ENCODE measurements around the gene CDKAL1. TPM values are rescaled to one million over a fixed set of nuclear protein-coding genes. Genes with fewer than 3 reads are reported as not detected.
A peak's percentile ranks its signal among the peaks of the same experiment; 100 is the strongest.
"Not testable (repeated sequence)": the region's sequence is repeated elsewhere in the genome, so short reads cannot be mapped to it uniquely, and the experiment has no call there.

Gene CDKAL1
- total and polyA plus RNA-seq, 9 of the 15 experiments (the other 6 are each of a cell fraction or from before 2014, with no cell fraction given), result 11.2 to 36.3 (median 20.1) TPM

DNA sequence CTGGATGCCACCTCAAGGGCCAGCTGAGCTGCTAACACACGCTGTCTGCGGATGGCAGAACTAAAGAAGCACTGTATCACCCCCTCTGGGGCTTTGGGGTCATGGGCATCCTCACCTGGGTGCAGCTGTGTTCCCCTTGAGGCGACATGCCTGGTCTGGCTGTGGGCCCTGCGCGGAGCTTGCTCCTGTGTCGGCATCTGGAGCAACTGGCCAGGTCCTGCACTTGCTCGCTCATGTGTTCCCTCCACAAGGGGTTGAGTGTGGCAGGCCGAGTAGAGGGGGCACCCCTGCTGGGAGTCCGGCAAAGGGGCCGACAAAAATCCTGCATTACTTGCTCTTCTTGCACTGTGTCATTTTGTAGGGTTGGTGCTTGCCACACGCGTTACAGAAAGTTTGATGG is 189.0 kb downstream of the CDKAL1 start (continued):
- TF ChIP-seq POLR2AphosphoS5 (IDR thresholded peaks at IDR 0.05; ENCODE audit: control insufficient read depth, insufficient read depth, low read depth, low read length) (no peak), RBM25 (IDR thresholded peaks at IDR 0.05; ENCODE audit: low read depth, low read length, severe bottlenecking) (no peak), CHCHD3 (CRISPR knock-in tag; IDR thresholded peaks at IDR 0.05) (no peak), HDAC3 (IDR thresholded peaks at IDR 0.05; ENCODE audit: borderline replicate concordance, partially characterized antibody) (no peak), GABPB1 (CRISPR knock-in tag; IDR thresholded peaks at IDR 0.05) (no peak)

GRCh38 chr6:20724443-20725190 is 190.4 kb downstream of the CDKAL1 start:
- in situ Hi-C loops (cut with MboI), result no loop called here
- no peaks in the 10 kb centered on the region for H3K79me2 ChIP-seq (ENCODE audit: control insufficient read depth, insufficient read depth, low read length)
- no peak overlapping the region for H3K4me2 ChIP-seq (ENCODE audit: insufficient read depth, low read length)
- no peak for DNase-seq (ENCODE audit: extremely low read depth in 1 of 4, low spot score in 3 of 4)
- no TSS peak for BruUV-seq (replicated peaks)
- no peak overlapping the region for H2AFZ ChIP-seq (ENCODE audit: low read depth, low read length)
- FAIRE-seq, result no peak
- no peaks in the 10 kb centered on the region for H4K20me1 ChIP-seq (replicated peaks; ENCODE audit: control insufficient read depth, insufficient read depth, low read length)
- ChIA-PET CTCF (ENCODE audit: low intra/inter-chr PET ratio) (no interaction called here), POLR2A (no interaction called here)
- no peak overlapping the region for H3K4me3 ChIP-seq
- no peaks in the 10 kb centered on the region; a peak in 1 of 5 replicates for H3K4me1 ChIP-seq (replicated peaks in 1 of 2; ENCODE audit: control insufficient read depth in 2 of 2, insufficient read depth in 2 of 2, low read length in 2 of 2)
- ATAC-seq, result no peak
- no peak overlapping the region for H3K27ac ChIP-seq (ENCODE audit: extremely low read depth, low read depth, low read length)
- intact Hi-C loops (cut with micrococcal nuclease), result no loop called here
- H3K9ac ChIP-seq (ENCODE audit: insufficient read depth in 1 of 2, low read depth in 2 of 2, low read length in 2 of 2), result no peak overlapping the region
- H3K27me3 ChIP-seq (ENCODE audit: control insufficient read depth in 2 of 2, insufficient read depth in 2 of 2, low read length in 2 of 2), result no peaks in the 10 kb centered on the region
- no peak for TF ChIP-seq HINFP (tag; conservative IDR thresholded peaks at IDR 0.05; ENCODE audit: low read depth)
- TF ChIP-seq STAG1 (CRISPR knock-in tag; IDR thresholded peaks at IDR 0.05; ENCODE audit: borderline replicate concordance), result no peak
- TF ChIP-seq DACH1 (IDR thresholded peaks at IDR 0.05; ENCODE audit: partially characterized antibody), result peak; percentile 19
- no peak for TF ChIP-seq CHD2 (IDR thresholded peaks at IDR 0.05; ENCODE audit: low read depth, low read length)
- TF ChIP-seq ZKSCAN3 (CRISPR knock-in tag; IDR thresholded peaks at IDR 0.05), result no peak
- no peak for TF ChIP-seq HMBOX1 (IDR thresholded peaks at IDR 0.05)
- no peaks in the 10 kb centered on the region for H3K9me1 ChIP-seq (ENCODE audit: control insufficient read depth, insufficient read depth, low read length)
- H3K36me3 ChIP-seq (ENCODE audit: control insufficient read depth, insufficient read depth, low read length), result no peaks in the 10 kb centered on the region
- no peaks in the 10 kb centered on the region for H3K9me3 ChIP-seq (replicated peaks; ENCODE audit: control insufficient read depth, insufficient read depth, low read depth, low read length)
- 68% methylated on average over 6 of the region's 6 CpGs for whole genome bisulfite sequencing (ENCODE audit: insufficient coverage, low coverage, missing lambda C conversion rate)

DNA sequence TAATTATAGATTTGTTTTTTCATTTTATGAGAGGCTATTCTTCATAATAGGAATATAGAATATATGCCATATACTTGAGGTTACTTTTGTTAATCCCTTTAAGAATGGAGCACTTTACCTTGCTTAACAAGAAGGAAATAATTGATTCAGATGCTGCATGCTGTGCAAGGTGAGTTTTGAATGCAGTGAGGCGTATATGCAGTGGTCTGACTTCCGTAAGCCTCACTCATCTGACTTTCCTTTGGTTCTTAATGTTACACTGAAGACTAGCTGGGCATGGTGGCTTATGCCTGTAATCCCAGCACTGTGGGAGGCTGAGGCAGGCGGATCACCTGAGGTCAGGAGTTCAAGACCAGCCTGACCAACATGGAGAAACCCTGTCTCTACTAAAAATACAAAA is 191.0 kb downstream of the CDKAL1 start:
- H3K79me2 ChIP-seq (ENCODE audit: control insufficient read depth, insufficient read depth, low read length); intact Hi-C loops (cut with micrococcal nuclease); H3K27ac ChIP-seq (ENCODE audit: extremely low read depth, low read depth, low read length); H3K9me3 ChIP-seq (replicated peaks; ENCODE audit: control insufficient read depth, insufficient read depth, low read depth, low read length); BruUV-seq (replicated peaks); H3K9ac ChIP-seq (ENCODE audit: insufficient read depth in 1 of 2, low read depth in 2 of 2, low read length in 2 of 2); H3K9me1 ChIP-seq (ENCODE audit: control insufficient read depth, insufficient read depth, low read length); H3K27me3 ChIP-seq (ENCODE audit: control insufficient read depth in 2 of 2, insufficient read depth in 2 of 2, low read length in 2 of 2); H3K4me3 ChIP-seq; H3K4me2 ChIP-seq (ENCODE audit: insufficient read depth, low read length); H3K36me3 ChIP-seq (ENCODE audit: control insufficient read depth, insufficient read depth, low read length); FAIRE-seq; POLR2A ChIA-PET; DNase-seq (ENCODE audit: extremely low read depth in 1 of 4, low spot score in 3 of 4); ATAC-seq; H3K4me1 ChIP-seq (replicated peaks in 1 of 2; ENCODE audit: control insufficient read depth in 2 of 2, insufficient read depth in 2 of 2, low read length in 2 of 2); H4K20me1 ChIP-seq (replicated peaks; ENCODE audit: control insufficient read depth, insufficient read depth, low read length); CTCF ChIA-PET (ENCODE audit: low intra/inter-chr PET ratio); in situ Hi-C loops (cut with MboI); H2AFZ ChIP-seq (ENCODE audit: low read depth, low read length): not testable (repeated sequence)
- WGBS (ENCODE audit: insufficient coverage, low coverage, missing lambda C conversion rate), result 92% methylated on average over 3 of the region's 3 CpGs

Data from K562 (cell line).